ENCODE results near the gene COPB1.

Gene COPB1

GRCh38 chr11:14460147-14460546, 39.5 kb downstream of the COPB1 start:
- TF ChIP-seq ZNF274 (IDR thresholded peaks at IDR 0.05; ENCODE audit: low read depth, low read length), result no peak
- H3K4me3 ChIP-seq (ENCODE audit: low read length), result no peak overlapping the region

- no peak for TF ChIP-seq ZNF274 (IDR thresholded peaks at IDR 0.05; ENCODE audit: low read depth, low read length)
- no peak overlapping the region for H3K4me3 ChIP-seq (ENCODE audit: low read length)
Observed at GRCh38 chr11:14458377-14458776, 41.2 kb downstream of the COPB1 start.

- H3K4me3 ChIP-seq (ENCODE audit: low read length), result no peak overlapping the region
- TF ChIP-seq ZNF274 (IDR thresholded peaks at IDR 0.05; ENCODE audit: low read depth, low read length), result no peak
Observed at GRCh38 chr11:14455648-14456430, 43.8 kb downstream of the COPB1 start.

GRCh38 chr11:14454861-14455632, 44.6 kb downstream of the COPB1 start:
- TF ChIP-seq ZNF274 (IDR thresholded peaks at IDR 0.05; ENCODE audit: low read depth, low read length), result no peak
- H3K4me3 ChIP-seq (ENCODE audit: low read length), result no peak overlapping the region

- no peak overlapping the region for H3K4me3 ChIP-seq (ENCODE audit: low read length)
- no peak for TF ChIP-seq ZNF274 (IDR thresholded peaks at IDR 0.05; ENCODE audit: low read depth, low read length)
Observed at GRCh38 chr11:14451825-14452224, 47.8 kb downstream of the COPB1 start.

- no peak overlapping the region for H3K4me3 ChIP-seq (ENCODE audit: low read length)
- no peak for TF ChIP-seq ZNF274 (IDR thresholded peaks at IDR 0.05; ENCODE audit: low read depth, low read length)
Observed at GRCh38 chr11:14449302-14449714, 50.3 kb downstream of the COPB1 start.

GRCh38 chr11:14448240-14448639, 51.4 kb downstream of the COPB1 start:
- TF ChIP-seq ZNF274 (IDR thresholded peaks at IDR 0.05; ENCODE audit: low read depth, low read length), result no peak
- H3K4me3 ChIP-seq (ENCODE audit: low read length), result no peak overlapping the region

- no peak overlapping the region for H3K4me3 ChIP-seq (ENCODE audit: low read length)
- TF ChIP-seq ZNF274 (IDR thresholded peaks at IDR 0.05; ENCODE audit: low read depth, low read length), result no peak
Observed at GRCh38 chr11:14446701-14447169, 52.9 kb downstream of the COPB1 start.

GRCh38 chr11:14445542-14446530, 53.8 kb downstream of the COPB1 start:
- no peak overlapping the region for H3K4me3 ChIP-seq (ENCODE audit: low read length)
- no peak for TF ChIP-seq ZNF274 (IDR thresholded peaks at IDR 0.05; ENCODE audit: low read depth, low read length)

GRCh38 chr11:14444441-14445189, 55.0 kb downstream of the COPB1 start:
- no peak for TF ChIP-seq ZNF274 (IDR thresholded peaks at IDR 0.05; ENCODE audit: low read depth, low read length)
- no peak overlapping the region for H3K4me3 ChIP-seq (ENCODE audit: low read length)

GRCh38 chr11:14443638-14444037, 56.0 kb downstream of the COPB1 start:
- TF ChIP-seq ZNF274 (IDR thresholded peaks at IDR 0.05; ENCODE audit: low read depth, low read length), result no peak
- no peak overlapping the region for H3K4me3 ChIP-seq (ENCODE audit: low read length)

GRCh38 chr11:14435717-14436512, 63.7 kb downstream of the COPB1 start:
- no peak for TF ChIP-seq ZNF274 (IDR thresholded peaks at IDR 0.05; ENCODE audit: low read depth, low read length)
- H3K4me3 ChIP-seq (ENCODE audit: low read length), result no peak overlapping the region
